Natural killer cell (primary cell): ENCODE results near the gene BMP6. TPM values are rescaled to one million over a fixed set of nuclear protein-coding genes. Genes with fewer than 3 reads are reported as not detected.

Experiments
- ATAC-seq, 3 donors: fragments of 150-1000 bp in 2 of 3; fragments of 200-7000 bp in 1 of 3; cut with Tn5 transposase; 1 replicate in 1 of 3; 2 replicates in 2 of 3; pipeline ENCODE4 v1.10.0; 2021; ENCODE audit warnings: mild to moderate bottlenecking in 2 of 3, moderate library complexity in 2 of 3
- DNase-seq, 2 donors: peaks; one replicate each; pipeline versions ENCODE4 v3.0.0 to v3.0.0-alpha.2; 2013 to 2021; ENCODE audit warnings: mixed read lengths in 1 of 2
- H3K27ac ChIP-seq: one replicate; pipeline ENCODE4 v1.5.1; 2013; ENCODE audit warnings: mild to moderate bottlenecking, low read length
- H3K27me3 ChIP-seq: one replicate; pipeline ENCODE4 v1.6.1; 2013; ENCODE audit warnings: low read length; ENCODE audit not compliant: control insufficient read depth, insufficient read depth
- H3K36me3 ChIP-seq: one replicate; pipeline ENCODE4 v1.6.1; 2013; ENCODE audit warnings: low read length; ENCODE audit not compliant: control insufficient read depth, insufficient read depth
- H3K4me1 ChIP-seq: one replicate; pipeline ENCODE4 v1.6.1; 2013; ENCODE audit warnings: low read length; ENCODE audit not compliant: control insufficient read depth, insufficient read depth
- H3K4me3 ChIP-seq: one replicate; pipeline ENCODE4 v1.5.1; 2013; ENCODE audit warnings: low read length
- H3K9me3 ChIP-seq: one replicate; pipeline ENCODE4 v1.6.1; 2013; ENCODE audit warnings: low read length; ENCODE audit not compliant: control insufficient read depth, insufficient read depth
- H3K27ac Mint-ChIP-seq, 2 donors: one replicate each; pipeline ENCODE4 v1.8.0; 2022; ENCODE audit warnings: mild to moderate bottlenecking in 2 of 2, mixed read lengths in 2 of 2, moderate library complexity in 1 of 2
- H3K27me3 Mint-ChIP-seq, 2 donors: one replicate each; pipeline ENCODE4 v1.8.0; 2022; ENCODE audit warnings: low read depth in 2 of 2, mixed read lengths in 2 of 2
- H3K36me3 Mint-ChIP-seq: one replicate; pipeline ENCODE4 v1.8.0; 2022; ENCODE audit warnings: mixed read lengths
- H3K4me1 Mint-ChIP-seq, 2 donors: one replicate each; pipeline ENCODE4 v1.8.0; 2022; ENCODE audit warnings: mixed read lengths in 2 of 2
- H3K4me3 Mint-ChIP-seq: one replicate; pipeline ENCODE4 v1.8.0; 2022; ENCODE audit warnings: mild to moderate bottlenecking, moderate library complexity, mixed read lengths
- H3K9me3 Mint-ChIP-seq, 2 donors: one replicate each; pipeline ENCODE4 v1.8.0; 2022; ENCODE audit warnings: mixed read lengths in 2 of 2
- WGBS: methylation state at CpG from one replicate; pipeline ENCODE4 v1.1.7; 2013; ENCODE audit warnings: missing lambda C conversion rate; ENCODE audit not compliant: insufficient coverage; 5-methylcytosine and 5-hydroxymethylcytosine counted together
- intact Hi-C: fragments of 100-400 bp; cut with micrococcal nuclease; formaldehyde crosslinking; loops from one replicate; pipeline ENCODE4 v1.14.2; 2022
- total RNA-seq, 4 donors: library from RNA; stranded (reverse); fragments of 120-200 nt in 1 of 4; gene quantifications; one replicate each; pipeline versions ENCODE4 v1.2.3 to v1.2.4, GENCODE V29; 2013 to 2022
- TF ChIP-seq, protein P1 (sequence below): fragments of 200-600 bp; IDR thresholded peaks from one replicate; pipeline ENCODE4 v1.8.0; 2022; ENCODE audit warnings: antibody characterized with exemption

The BMP6 gene
- total RNA-seq, 3 donors from 2014 or later (not counting 1 experiment from before 2014, with no cell fraction given), result 0.25 to 2.6 (median 0.73) TPM

DNA sequence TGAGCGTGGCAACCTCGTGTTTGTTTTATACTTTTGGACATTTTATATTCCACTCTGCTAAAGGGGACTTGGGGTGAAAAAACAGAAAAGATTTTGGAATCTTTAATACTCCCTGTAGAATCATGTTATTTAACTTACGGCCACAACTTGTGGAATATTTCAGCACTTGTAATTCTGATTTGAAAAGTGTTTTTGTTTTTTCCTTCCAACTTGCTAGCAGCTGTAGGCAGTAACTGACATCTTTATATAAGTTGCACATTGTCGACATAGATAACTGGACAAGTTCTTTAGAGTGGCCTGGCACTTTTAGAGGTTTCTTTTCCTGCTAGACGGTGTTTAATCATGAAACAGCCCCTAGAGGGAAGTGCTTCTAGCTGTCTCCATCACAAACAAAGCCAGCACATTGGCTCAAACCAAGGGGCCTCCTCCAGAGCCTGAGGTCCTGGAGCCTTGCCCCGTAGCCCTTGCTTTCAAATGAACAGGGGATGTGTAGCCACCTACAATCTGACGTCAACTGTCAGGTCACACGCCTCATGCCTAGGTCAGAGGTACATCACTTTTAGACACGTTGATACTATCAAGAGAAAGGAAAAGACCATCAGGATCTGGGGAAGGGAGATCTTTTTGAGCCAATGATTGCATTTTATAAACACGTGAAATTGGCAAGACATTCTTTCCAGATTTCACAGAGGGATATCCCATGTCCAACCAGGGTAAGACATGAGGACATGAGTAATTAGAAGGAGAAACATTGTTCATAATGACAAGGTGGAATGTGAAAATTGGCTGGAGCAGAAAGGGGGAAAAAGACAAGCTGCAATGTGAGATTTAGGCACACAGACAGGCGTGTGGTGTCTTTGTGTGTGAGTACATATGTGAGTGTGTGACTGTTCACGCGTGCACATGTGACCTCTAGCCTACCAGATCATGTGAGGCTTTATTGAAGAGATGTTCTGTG lies 92.6 kb downstream of the BMP6 start:
- 88% methylated on average over 11 of the region's 13 CpGs for WGBS
- Histone ChIP-seq H3K36me3 (no peaks in the 10 kb centered on the region), H3K27ac (no peak overlapping the region), H3K4me1 (no peaks in the 10 kb centered on the region), H3K27me3 (no peaks in the 10 kb centered on the region), H3K9me3 (no peaks in the 10 kb centered on the region), H3K4me3 (no peak overlapping the region)
- no peaks in the 10 kb centered on the region for H3K4me1 Mint-ChIP-seq
- peaks cover 0 to 3% of the 10 kb centered on the region in 2 donors for H3K9me3 Mint-ChIP-seq
- H3K27ac Mint-ChIP-seq, result no peak overlapping the region
- intact Hi-C loops, result no loop called here
- no peak overlapping the region for H3K4me3 Mint-ChIP-seq
- peaks cover 7 to 11% of the 10 kb centered on the region in 2 donors for H3K27me3 Mint-ChIP-seq
- ATAC-seq (no peak), DNase-seq (no peak)
- H3K36me3 Mint-ChIP-seq, result no peaks in the 10 kb centered on the region
- TF ChIP-seq, protein P1, sequence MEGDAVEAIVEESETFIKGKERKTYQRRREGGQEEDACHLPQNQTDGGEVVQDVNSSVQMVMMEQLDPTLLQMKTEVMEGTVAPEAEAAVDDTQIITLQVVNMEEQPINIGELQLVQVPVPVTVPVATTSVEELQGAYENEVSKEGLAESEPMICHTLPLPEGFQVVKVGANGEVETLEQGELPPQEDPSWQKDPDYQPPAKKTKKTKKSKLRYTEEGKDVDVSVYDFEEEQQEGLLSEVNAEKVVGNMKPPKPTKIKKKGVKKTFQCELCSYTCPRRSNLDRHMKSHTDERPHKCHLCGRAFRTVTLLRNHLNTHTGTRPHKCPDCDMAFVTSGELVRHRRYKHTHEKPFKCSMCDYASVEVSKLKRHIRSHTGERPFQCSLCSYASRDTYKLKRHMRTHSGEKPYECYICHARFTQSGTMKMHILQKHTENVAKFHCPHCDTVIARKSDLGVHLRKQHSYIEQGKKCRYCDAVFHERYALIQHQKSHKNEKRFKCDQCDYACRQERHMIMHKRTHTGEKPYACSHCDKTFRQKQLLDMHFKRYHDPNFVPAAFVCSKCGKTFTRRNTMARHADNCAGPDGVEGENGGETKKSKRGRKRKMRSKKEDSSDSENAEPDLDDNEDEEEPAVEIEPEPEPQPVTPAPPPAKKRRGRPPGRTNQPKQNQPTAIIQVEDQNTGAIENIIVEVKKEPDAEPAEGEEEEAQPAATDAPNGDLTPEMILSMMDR, result no peak

DNA sequence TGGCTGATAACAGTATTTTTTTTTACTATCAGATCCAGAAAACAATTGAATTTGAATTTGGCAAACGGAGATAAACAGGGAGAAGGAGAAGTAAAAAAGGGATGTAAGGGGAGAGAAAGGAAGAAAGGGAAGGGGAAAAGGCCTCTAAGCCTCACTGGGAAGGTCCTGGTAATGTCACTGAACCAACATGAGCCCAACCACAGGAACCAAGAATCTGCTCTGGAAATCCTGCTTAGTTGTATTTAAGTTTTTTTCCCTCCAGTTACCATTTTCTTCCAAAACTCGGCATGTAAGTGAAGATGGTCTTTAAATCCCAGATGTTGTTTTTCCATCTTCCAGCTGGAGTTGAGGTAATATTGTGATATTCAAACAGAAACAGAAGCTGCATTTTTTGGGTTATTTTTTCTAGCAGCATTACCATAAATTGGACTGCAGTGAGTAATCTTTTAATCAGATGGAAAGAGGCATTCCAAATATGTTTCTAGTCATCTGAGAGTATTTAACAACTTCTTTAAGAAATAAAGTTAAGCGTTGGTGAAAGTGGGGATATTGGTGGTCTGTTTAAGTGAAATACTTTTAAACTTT lies 93.6 kb downstream of the BMP6 start:
- Histone ChIP-seq H3K27ac (no peak overlapping the region), H3K27me3 (no peaks in the 10 kb centered on the region), H3K9me3 (no peaks in the 10 kb centered on the region), H3K4me1 (no peaks in the 10 kb centered on the region), H3K36me3 (no peaks in the 10 kb centered on the region), H3K4me3 (no peak overlapping the region)
- 40% methylated on average over 1 of the region's 3 CpGs for WGBS
- H3K27me3 Mint-ChIP-seq, result peaks cover 7 to 11% of the 10 kb centered on the region in 2 donors
- TF ChIP-seq, protein P1, result no peak
- H3K9me3 Mint-ChIP-seq, result peaks cover 0 to 3% of the 10 kb centered on the region in 2 donors
- ATAC-seq (no peak), DNase-seq (no peak)
- intact Hi-C loops, result no loop called here
- H3K27ac Mint-ChIP-seq, result no peak overlapping the region
- H3K36me3 Mint-ChIP-seq, result no peaks in the 10 kb centered on the region
- H3K4me1 Mint-ChIP-seq, result no peaks in the 10 kb centered on the region
- H3K4me3 Mint-ChIP-seq, result no peak overlapping the region

DNA sequence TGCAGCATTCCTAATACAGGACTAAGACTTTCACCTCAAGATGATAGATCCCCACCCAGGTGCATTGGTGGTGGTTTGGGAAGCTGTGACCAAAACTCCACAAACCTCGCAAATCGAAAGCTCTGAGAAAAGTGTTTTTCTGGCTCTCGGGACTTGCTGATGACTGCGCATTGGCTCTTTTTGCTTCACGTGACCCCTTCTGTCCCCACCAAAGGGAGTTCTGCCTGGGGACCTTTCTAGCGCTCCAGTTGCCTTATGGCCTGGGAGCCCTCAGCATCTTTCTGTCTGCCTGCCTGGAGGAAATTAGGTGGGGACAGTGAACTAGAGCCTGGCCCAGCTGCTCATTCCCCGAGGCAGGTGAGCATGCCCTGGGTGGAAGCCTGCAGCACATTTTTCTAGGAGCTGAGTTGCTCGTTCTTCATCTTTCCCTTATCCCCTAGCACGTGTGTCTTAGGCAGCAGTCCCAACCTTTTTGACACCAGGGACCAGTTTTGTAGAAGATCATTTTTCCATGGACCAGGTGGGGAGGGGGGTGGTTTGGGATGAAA lies 94.5 kb downstream of the BMP6 start:
- no peak overlapping the region for H3K27ac ChIP-seq
- DNase-seq, result no peak
- no peaks in the 10 kb centered on the region for H3K27me3 ChIP-seq
- H3K9me3 ChIP-seq, result no peaks in the 10 kb centered on the region
- intact Hi-C loops, result no loop called here
- no peaks in the 10 kb centered on the region for H3K4me1 ChIP-seq
- Mint-ChIP-seq H3K27ac (no peak overlapping the region), H3K36me3 (no peaks in the 10 kb centered on the region), H3K27me3 (peaks cover 7 to 11% of the 10 kb centered on the region in 2 donors), H3K9me3 (peaks cover 0 to 3% of the 10 kb centered on the region in 2 donors), H3K4me3 (no peak overlapping the region), H3K4me1 (no peaks in the 10 kb centered on the region)
- H3K4me3 ChIP-seq, result no peak overlapping the region
- 80% methylated on average over 9 of the region's 9 CpGs for WGBS
- ATAC-seq, result no peak
- H3K36me3 ChIP-seq, result no peaks in the 10 kb centered on the region
- TF ChIP-seq, protein P1, result no peak
